Measurements from ENCODE around the gene RFXAP. TPM values are rescaled to one million over a fixed set of nuclear protein-coding genes. Genes with fewer than 3 reads are reported as not detected.

Gene RFXAP
- total RNA-seq, 4 donors from 2014 or later: 1.8 to 4.7 (median 2.2) TPM

- no peaks in the 10 kb centered on the region for H3K4me1 ChIP-seq
- no peak overlapping the region for H3K27ac ChIP-seq
- WGBS: 38% methylated on average over 3 of the region's 3 CpGs
- H3K27me3 ChIP-seq: no peaks in the 10 kb centered on the region
- no peak for DNase-seq (ENCODE audit: low spot score in 2 of 2)
- no peak overlapping the region for H3K4me3 ChIP-seq
- TF ChIP-seq POLR2A (IDR thresholded peaks at IDR 0.05): no peak
- no peak for TF ChIP-seq POLR2AphosphoS5 (IDR thresholded peaks at IDR 0.05)
- TF ChIP-seq, protein P1, sequence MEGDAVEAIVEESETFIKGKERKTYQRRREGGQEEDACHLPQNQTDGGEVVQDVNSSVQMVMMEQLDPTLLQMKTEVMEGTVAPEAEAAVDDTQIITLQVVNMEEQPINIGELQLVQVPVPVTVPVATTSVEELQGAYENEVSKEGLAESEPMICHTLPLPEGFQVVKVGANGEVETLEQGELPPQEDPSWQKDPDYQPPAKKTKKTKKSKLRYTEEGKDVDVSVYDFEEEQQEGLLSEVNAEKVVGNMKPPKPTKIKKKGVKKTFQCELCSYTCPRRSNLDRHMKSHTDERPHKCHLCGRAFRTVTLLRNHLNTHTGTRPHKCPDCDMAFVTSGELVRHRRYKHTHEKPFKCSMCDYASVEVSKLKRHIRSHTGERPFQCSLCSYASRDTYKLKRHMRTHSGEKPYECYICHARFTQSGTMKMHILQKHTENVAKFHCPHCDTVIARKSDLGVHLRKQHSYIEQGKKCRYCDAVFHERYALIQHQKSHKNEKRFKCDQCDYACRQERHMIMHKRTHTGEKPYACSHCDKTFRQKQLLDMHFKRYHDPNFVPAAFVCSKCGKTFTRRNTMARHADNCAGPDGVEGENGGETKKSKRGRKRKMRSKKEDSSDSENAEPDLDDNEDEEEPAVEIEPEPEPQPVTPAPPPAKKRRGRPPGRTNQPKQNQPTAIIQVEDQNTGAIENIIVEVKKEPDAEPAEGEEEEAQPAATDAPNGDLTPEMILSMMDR (IDR thresholded peaks at IDR 0.05): no peak
- no peak for TF ChIP-seq EP300 (IDR thresholded peaks at IDR 0.05)
- no peaks in the 10 kb centered on the region for H3K36me3 ChIP-seq
- H3K9me3 ChIP-seq: no peaks in the 10 kb centered on the region
Measured at GRCh38 chr13:36801035-36801434, 18.0 kb upstream of the RFXAP start.

- WGBS: 76% methylated on average over 6 of the region's 6 CpGs
- Histone ChIP-seq H3K4me1 (no peaks in the 10 kb centered on the region), H3K27me3 (no peaks in the 10 kb centered on the region), H3K27ac (no peak overlapping the region), H3K36me3 (no peaks in the 10 kb centered on the region), H3K9me3 (no peaks in the 10 kb centered on the region), H3K4me3 (no peak overlapping the region)
- DNase-seq (ENCODE audit: low spot score in 2 of 2): no peak
- no peak for TF ChIP-seq POLR2A (IDR thresholded peaks at IDR 0.05)
- TF ChIP-seq EP300 (IDR thresholded peaks at IDR 0.05): no peak
- TF ChIP-seq POLR2AphosphoS5 (IDR thresholded peaks at IDR 0.05): no peak
- TF ChIP-seq, protein P1 (IDR thresholded peaks at IDR 0.05): no peak
Measured at GRCh38 chr13:36804588-36804987, 14.4 kb upstream of the RFXAP start.

DNA sequence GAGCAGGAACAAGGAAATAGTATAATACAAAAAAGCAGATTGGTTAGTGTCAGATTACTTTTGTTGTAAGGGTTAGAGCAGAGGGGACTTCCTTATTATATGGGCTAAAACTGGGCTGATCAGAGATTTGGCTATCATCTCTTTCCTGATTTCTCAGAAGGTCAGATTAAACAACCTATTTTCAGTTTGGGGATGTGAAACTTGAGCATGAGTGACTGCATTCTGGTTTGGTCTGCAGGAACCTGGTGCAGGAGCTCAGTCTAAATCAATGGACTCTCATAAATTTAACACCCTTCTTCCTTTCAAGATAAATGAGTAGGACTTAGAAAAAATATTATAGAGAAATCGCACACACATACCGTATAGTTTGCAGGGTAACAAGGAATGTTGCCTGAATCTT, 12.9 kb upstream of the RFXAP start:
- no peaks in the 10 kb centered on the region for H3K4me1 ChIP-seq
- 86% methylated on average over 2 of the region's 2 CpGs for WGBS
- no peaks in the 10 kb centered on the region for H3K9me3 ChIP-seq
- H3K4me3 ChIP-seq: no peak overlapping the region
- H3K36me3 ChIP-seq: no peaks in the 10 kb centered on the region
- H3K27me3 ChIP-seq: no peaks in the 10 kb centered on the region
- H3K27ac ChIP-seq: no peak overlapping the region
- no peak for TF ChIP-seq POLR2AphosphoS5 (IDR thresholded peaks at IDR 0.05)
- TF ChIP-seq EP300 (IDR thresholded peaks at IDR 0.05): no peak
- TF ChIP-seq, protein P1 (IDR thresholded peaks at IDR 0.05): no peak
- TF ChIP-seq POLR2A (IDR thresholded peaks at IDR 0.05): no peak
- no peak for DNase-seq (ENCODE audit: low spot score in 2 of 2)

GRCh38 chr13:36807616-36808015, 11.4 kb upstream of the RFXAP start:
- Histone ChIP-seq H3K4me1 (no peaks in the 10 kb centered on the region), H3K9me3 (no peaks in the 10 kb centered on the region), H3K27me3 (peaks cover 3% of the 10 kb centered on the region), H3K36me3 (no peaks in the 10 kb centered on the region), H3K4me3 (no peak overlapping the region), H3K27ac (no peak overlapping the region)
- no peak for TF ChIP-seq POLR2A (IDR thresholded peaks at IDR 0.05)
- TF ChIP-seq, protein P1 (IDR thresholded peaks at IDR 0.05): no peak
- TF ChIP-seq EP300 (IDR thresholded peaks at IDR 0.05): no peak
- TF ChIP-seq POLR2AphosphoS5 (IDR thresholded peaks at IDR 0.05): no peak
- DNase-seq (ENCODE audit: low spot score in 2 of 2): no peak
- 94% methylated on average over 2 of the region's 2 CpGs for WGBS

DNA sequence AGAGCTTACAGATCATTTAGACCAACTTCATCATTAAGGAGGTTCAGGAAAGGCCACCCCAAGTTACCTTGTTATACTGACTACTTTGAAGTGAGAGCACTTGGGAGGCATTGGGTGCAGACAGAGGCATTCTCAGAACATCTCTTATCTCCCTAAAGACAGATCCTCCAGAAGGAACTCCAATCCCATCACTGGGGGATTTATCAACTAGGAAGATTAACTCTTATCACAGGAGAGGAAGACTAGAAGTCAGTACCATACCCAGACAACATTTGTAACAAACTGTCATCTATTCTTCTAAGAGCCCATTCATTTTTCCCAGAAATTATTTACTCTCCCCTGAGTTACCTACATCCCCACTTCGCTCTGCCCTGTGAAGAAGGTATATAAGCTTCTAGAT, 5.8 kb upstream of the RFXAP start:
- H3K4me3 ChIP-seq: no peak overlapping the region
- H3K27ac ChIP-seq: no peak overlapping the region
- DNase-seq (ENCODE audit: low spot score in 2 of 2): no peak
- peaks cover 3% of the 10 kb centered on the region for H3K27me3 ChIP-seq
- WGBS: 88% methylated on average over 1 of the region's 1 CpG
- TF ChIP-seq POLR2AphosphoS5 (IDR thresholded peaks at IDR 0.05) (no peak), EP300 (IDR thresholded peaks at IDR 0.05) (no peak), POLR2A (IDR thresholded peaks at IDR 0.05) (no peak)
- TF ChIP-seq, protein P1 (IDR thresholded peaks at IDR 0.05): no peak
- H3K9me3 ChIP-seq: no peaks in the 10 kb centered on the region
- H3K36me3 ChIP-seq: no peaks in the 10 kb centered on the region
- H3K4me1 ChIP-seq: peaks cover 3% of the 10 kb centered on the region
